Astrocyte of the cerebellum (primary cell): ENCODE results near the gene KRT86.

Experiments used
- DNase-seq: peaks from one replicate; pipeline ENCODE4 v3.0.0-alpha.2; 2011; ENCODE audit warnings: low read depth
- H3K4me3 ChIP-seq: 2 replicates; pipeline ENCODE4 v1.5.1; 2011; ENCODE audit warnings: mild to moderate bottlenecking, low read depth, low read length, moderate library complexity
- in situ Hi-C: cut with HindIII; loops from 2 replicates; pipeline ENCODE4 v1.10.0; 2017; ENCODE audit warnings: low sequenced_read_pairs
- TF ChIP-seq, protein P1 (sequence below): IDR thresholded peaks from 2 replicates; pipeline ENCODE4 v1.5.1; 2012; ENCODE audit warnings: low read length, low read depth, moderate library complexity, mild to moderate bottlenecking; ENCODE audit errors: missing control alignments

The KRT86 gene

GRCh38 chr12:52243856-52244614 is 30.4 kb upstream of the KRT86 start:
- peak; percentile 80 for DNase-seq
- TF ChIP-seq, protein P1, sequence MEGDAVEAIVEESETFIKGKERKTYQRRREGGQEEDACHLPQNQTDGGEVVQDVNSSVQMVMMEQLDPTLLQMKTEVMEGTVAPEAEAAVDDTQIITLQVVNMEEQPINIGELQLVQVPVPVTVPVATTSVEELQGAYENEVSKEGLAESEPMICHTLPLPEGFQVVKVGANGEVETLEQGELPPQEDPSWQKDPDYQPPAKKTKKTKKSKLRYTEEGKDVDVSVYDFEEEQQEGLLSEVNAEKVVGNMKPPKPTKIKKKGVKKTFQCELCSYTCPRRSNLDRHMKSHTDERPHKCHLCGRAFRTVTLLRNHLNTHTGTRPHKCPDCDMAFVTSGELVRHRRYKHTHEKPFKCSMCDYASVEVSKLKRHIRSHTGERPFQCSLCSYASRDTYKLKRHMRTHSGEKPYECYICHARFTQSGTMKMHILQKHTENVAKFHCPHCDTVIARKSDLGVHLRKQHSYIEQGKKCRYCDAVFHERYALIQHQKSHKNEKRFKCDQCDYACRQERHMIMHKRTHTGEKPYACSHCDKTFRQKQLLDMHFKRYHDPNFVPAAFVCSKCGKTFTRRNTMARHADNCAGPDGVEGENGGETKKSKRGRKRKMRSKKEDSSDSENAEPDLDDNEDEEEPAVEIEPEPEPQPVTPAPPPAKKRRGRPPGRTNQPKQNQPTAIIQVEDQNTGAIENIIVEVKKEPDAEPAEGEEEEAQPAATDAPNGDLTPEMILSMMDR, result no peak
- H3K4me3 ChIP-seq, result no peak overlapping the region
- in situ Hi-C loops, result no loop called here

- TF ChIP-seq, protein P1, result no peak
- no peak overlapping the region for H3K4me3 ChIP-seq
- in situ Hi-C loops, result no loop called here
- DNase-seq, result no peak
Measured at GRCh38 chr12:52244615-52244994, 29.8 kb upstream of the KRT86 start.

GRCh38 chr12:52245259-52245961 is 29.0 kb upstream of the KRT86 start:
- in situ Hi-C loops, result no loop called here
- TF ChIP-seq, protein P1, result no peak
- no peak for DNase-seq
- no peak overlapping the region for H3K4me3 ChIP-seq

DNA sequence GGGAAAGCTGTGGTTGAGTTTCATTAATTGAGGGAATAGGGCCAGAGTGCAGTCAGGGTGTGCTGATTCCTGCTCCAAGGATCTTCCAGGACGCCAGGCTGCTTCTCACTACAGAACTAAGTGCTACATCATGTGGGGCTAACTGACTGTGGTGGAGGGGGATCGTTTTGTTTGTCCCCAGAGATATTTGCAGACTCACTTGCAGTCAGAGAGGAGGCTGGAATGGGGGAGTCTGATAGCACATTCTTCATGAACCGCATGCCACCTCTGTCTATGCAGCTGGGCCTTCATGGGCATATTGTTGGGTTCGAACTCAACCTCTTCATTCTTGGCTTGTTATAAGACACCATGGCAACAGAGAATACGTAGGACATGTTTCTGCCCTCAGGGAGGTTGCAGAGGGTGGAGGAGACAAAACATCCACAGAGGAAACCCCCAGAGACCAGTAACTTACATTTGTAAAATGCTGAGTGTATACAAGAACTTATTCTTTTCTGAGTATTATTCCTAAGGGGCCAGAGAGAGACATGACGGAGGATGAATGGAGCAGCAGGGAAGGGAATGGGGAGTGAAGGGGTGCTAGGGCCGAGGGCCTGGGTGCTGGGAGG is 28.4 kb upstream of the KRT86 start:
- DNase-seq, result no peak
- TF ChIP-seq, protein P1, result no peak
- no peak overlapping the region for H3K4me3 ChIP-seq
- in situ Hi-C loops, result no loop called here

- in situ Hi-C loops, result no loop called here
- TF ChIP-seq, protein P1, result no peak
- no peak overlapping the region for H3K4me3 ChIP-seq
- DNase-seq, result no peak
Measured at GRCh38 chr12:52246720-52247621, 27.5 kb upstream of the KRT86 start.
